GM13976 (cell line): ENCODE data around the gene CTNNAL1.

ENCODE experiments used
- DNase-seq: peaks from one replicate; pipeline ENCODE4 v3.0.0; 2012; ENCODE audit warnings: low spot score
- in situ Hi-C: fragments of 300-500 bp; cut with MboI; formaldehyde crosslinking; loops from one replicate; pipeline ENCODE4 v1.12.0; 2022; ENCODE audit warnings: low sequenced_read_pairs, mixed read lengths, inconsistent platforms; ENCODE audit not compliant: unreplicated experiment
- TF ChIP-seq, protein P1 (sequence below): IDR thresholded peaks from 2 replicates; pipeline ENCODE4 v1.5.1; 2012; ENCODE audit warnings: borderline replicate concordance, mild to moderate bottlenecking; ENCODE audit not compliant: insufficient read depth; ENCODE audit errors: extremely low read depth, missing control alignments, control extremely low read depth

The CTNNAL1 gene

DNA sequence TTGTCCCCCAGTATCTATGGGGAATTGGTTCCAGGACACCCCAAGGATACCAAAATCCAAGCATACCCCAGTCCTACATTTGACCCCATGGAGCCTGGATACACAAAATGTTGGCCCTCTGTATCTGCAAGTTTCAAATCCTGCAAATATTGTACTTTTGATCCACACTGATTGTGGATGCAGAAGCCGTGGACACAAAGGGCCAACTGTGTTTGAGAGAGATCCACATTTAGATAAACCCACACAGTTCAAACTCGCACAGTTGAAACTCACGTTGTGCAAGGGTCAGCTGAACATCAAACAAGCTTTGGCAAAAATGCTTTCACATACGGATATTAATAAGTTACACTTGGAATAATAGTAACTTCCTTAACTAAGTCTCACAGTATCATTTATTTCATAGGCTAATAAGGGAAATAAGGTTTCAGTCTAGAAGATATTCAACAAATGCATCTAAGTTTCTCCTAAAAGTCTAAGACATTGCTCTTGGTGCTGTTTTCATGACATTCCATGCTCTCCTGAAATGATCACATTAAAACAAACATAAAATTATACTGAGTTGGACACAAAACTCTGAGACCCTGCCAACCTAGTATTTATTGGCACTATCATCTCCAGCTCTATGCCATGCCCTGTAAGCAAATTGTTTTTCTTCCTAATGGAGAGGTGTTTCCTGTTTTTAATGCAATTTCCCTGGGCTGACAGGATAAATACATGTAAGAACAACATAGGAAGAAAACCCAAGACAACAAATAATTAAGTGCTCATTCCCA lies 118.9 kb downstream of the CTNNAL1 start:
- in situ Hi-C loops, result no loop called here

More for the DNA sequence above, 118.9 kb downstream of the CTNNAL1 start:
- TF ChIP-seq, protein P1, sequence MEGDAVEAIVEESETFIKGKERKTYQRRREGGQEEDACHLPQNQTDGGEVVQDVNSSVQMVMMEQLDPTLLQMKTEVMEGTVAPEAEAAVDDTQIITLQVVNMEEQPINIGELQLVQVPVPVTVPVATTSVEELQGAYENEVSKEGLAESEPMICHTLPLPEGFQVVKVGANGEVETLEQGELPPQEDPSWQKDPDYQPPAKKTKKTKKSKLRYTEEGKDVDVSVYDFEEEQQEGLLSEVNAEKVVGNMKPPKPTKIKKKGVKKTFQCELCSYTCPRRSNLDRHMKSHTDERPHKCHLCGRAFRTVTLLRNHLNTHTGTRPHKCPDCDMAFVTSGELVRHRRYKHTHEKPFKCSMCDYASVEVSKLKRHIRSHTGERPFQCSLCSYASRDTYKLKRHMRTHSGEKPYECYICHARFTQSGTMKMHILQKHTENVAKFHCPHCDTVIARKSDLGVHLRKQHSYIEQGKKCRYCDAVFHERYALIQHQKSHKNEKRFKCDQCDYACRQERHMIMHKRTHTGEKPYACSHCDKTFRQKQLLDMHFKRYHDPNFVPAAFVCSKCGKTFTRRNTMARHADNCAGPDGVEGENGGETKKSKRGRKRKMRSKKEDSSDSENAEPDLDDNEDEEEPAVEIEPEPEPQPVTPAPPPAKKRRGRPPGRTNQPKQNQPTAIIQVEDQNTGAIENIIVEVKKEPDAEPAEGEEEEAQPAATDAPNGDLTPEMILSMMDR, result no peak
- DNase-seq, result no peak
